DND-41 (cell line): ENCODE data around the gene TMEM259.

ENCODE experiments used
- ATAC-seq: fragments of 200-7000 bp; cut with Tn5 transposase; 3 replicates; pipeline ENCODE4 v1.9.1; 2021; ENCODE audit warnings: low read depth; ENCODE audit not compliant: insufficient read depth
- DNase-seq: peaks from one replicate; pipeline ENCODE4 v3.0.0-alpha.2; 2020
- H2AFZ ChIP-seq: 2 replicates; pipeline ENCODE4 v1.6.0; 2012; ENCODE audit warnings: low read depth, low read length
- H3K27ac ChIP-seq: 2 replicates; pipeline ENCODE4 v1.5.1; 2012; ENCODE audit warnings: low read length, inconsistent platforms
- H3K27me3 ChIP-seq: fragments of 200-600 bp; sonication (generic); 2 replicates; pipeline ENCODE4 v1.6.0; 2012; ENCODE audit warnings: low read length, mild to moderate bottlenecking, inconsistent platforms; ENCODE audit not compliant: insufficient read depth, poor library complexity
- H3K36me3 ChIP-seq: 2 replicates; pipeline ENCODE4 v1.5.1; 2012; ENCODE audit warnings: low read length, inconsistent platforms; ENCODE audit not compliant: insufficient read depth
- H3K4me1 ChIP-seq: 2 replicates; pipeline ENCODE4 v1.5.1; 2012; ENCODE audit warnings: mild to moderate bottlenecking, low read length; ENCODE audit not compliant: insufficient read depth
- H3K4me2 ChIP-seq: 2 replicates; pipeline ENCODE4 v1.6.0; 2012; ENCODE audit warnings: mild to moderate bottlenecking, moderate library complexity, low read length, inconsistent platforms; ENCODE audit not compliant: insufficient read depth
- H3K4me3 ChIP-seq, 2 experiments: fragments of 200-600 bp in 1 of 2; shearing (Covaris generic) in 1 of 2; 2 replicates each; pipeline ENCODE4 v1.5.1; 2012 to 2016; ENCODE audit warnings: inconsistent platforms in 2 of 2, low read length in 2 of 2, mild to moderate bottlenecking in 2 of 2, low read depth in 1 of 2, moderate library complexity in 1 of 2
- H3K79me2 ChIP-seq: 2 replicates; pipeline ENCODE4 v1.6.0; 2012; ENCODE audit warnings: low read length, inconsistent platforms; ENCODE audit not compliant: insufficient read depth
- H3K9ac ChIP-seq: 2 replicates; pipeline ENCODE4 v1.6.0; 2012; ENCODE audit warnings: low read depth, mild to moderate bottlenecking, inconsistent platforms, low read length, moderate library complexity
- H3K9me3 ChIP-seq: 2 replicates; pipeline ENCODE4 v1.5.1; 2012; ENCODE audit warnings: low read length, moderate library complexity, mild to moderate bottlenecking, inconsistent platforms; ENCODE audit not compliant: insufficient read depth, severe bottlenecking
- H4K20me1 ChIP-seq: 2 replicates; pipeline ENCODE4 v1.6.0; 2012; ENCODE audit warnings: low read length; ENCODE audit not compliant: insufficient read depth
- EZH2 ChIP-seq: IDR thresholded peaks from 3 replicates; pipeline ENCODE4 v1.6.1; 2012; ENCODE audit warnings: borderline replicate concordance, low read depth, mild to moderate bottlenecking, moderate library complexity, low read length, inconsistent platforms; ENCODE audit not compliant: severe bottlenecking
- TF ChIP-seq, protein P1 (sequence below): IDR thresholded peaks from 2 replicates; pipeline ENCODE4 v1.5.1; 2012; ENCODE audit warnings: borderline replicate concordance, low read length, moderate library complexity, mild to moderate bottlenecking; ENCODE audit not compliant: poor library complexity, severe bottlenecking; ENCODE audit errors: extremely low read depth

The TMEM259 gene

GRCh38 chr19:1019980-1020867 lies 699 bp downstream of the TMEM259 start:
- Histone ChIP-seq H3K36me3 (peaks cover 49% of the 10 kb centered on the region), H3K4me1 (peaks cover 45% of the 10 kb centered on the region), H3K27ac (peak overlapping the region; percentile 81), H4K20me1 (peaks cover 53% of the 10 kb centered on the region), H3K9ac (peak overlapping the region; percentile 92), H3K27me3 (no peaks in the 10 kb centered on the region), H3K4me3 (peak overlapping the region; percentile 81 to 89; a peak in 3 of 4 replicates), H3K79me2 (peaks cover 57% of the 10 kb centered on the region), H3K4me2 (peak overlapping the region; percentile 91), H2AFZ (peak overlapping the region; percentile 62), H3K9me3 (no peaks in the 10 kb centered on the region)
- peak; percentile 50 for DNase-seq
- TF ChIP-seq, protein P1, sequence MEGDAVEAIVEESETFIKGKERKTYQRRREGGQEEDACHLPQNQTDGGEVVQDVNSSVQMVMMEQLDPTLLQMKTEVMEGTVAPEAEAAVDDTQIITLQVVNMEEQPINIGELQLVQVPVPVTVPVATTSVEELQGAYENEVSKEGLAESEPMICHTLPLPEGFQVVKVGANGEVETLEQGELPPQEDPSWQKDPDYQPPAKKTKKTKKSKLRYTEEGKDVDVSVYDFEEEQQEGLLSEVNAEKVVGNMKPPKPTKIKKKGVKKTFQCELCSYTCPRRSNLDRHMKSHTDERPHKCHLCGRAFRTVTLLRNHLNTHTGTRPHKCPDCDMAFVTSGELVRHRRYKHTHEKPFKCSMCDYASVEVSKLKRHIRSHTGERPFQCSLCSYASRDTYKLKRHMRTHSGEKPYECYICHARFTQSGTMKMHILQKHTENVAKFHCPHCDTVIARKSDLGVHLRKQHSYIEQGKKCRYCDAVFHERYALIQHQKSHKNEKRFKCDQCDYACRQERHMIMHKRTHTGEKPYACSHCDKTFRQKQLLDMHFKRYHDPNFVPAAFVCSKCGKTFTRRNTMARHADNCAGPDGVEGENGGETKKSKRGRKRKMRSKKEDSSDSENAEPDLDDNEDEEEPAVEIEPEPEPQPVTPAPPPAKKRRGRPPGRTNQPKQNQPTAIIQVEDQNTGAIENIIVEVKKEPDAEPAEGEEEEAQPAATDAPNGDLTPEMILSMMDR = no peak
- no peak for TF ChIP-seq EZH2
- peak; percentile 10; the same call in 1 of the 3 replicates for ATAC-seq

- Histone ChIP-seq H3K27ac (peak overlapping the region; percentile 81), H4K20me1 (peaks cover 59% of the 10 kb centered on the region), H2AFZ (no peak overlapping the region)
These were observed 1.3 kb downstream of the TMEM259 start for GRCh38 chr19:1019616-1019961.

DNA sequence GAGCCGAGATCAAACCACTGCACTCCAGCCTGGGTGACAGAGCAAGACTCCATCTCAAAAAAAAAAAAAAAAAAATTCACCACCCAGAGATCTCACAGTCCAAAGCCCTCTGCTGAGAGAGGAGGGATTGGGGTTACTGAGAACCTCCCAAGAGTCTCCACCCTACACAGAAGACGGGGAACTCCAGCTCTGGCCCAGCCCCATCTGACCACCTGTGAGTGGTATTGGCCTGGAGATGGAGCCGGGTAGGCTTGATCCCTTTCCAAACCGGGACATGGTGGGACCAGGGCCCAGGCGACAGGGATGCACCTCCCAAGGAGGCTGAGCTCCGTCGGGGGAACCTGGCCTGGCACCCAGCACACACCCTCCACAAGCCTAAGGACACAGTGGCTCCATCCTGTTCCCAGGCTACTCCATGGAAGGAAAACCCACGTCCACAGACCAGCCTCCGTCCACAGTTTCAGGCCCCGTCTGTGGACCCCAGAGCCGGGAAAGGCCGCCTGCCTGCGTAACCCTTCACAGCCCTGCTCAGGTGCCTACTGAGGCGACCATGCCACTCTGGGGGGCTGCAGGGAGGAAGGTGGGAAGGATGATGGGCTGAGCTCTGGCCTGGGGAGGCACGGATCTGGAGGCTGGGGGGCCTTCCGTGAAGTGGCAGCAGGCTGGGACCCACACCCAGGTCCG lies 1.8 kb downstream of the TMEM259 start:
- TF ChIP-seq, protein P1 = no peak
- no peak for TF ChIP-seq EZH2
- no peaks in the 10 kb centered on the region for H3K9me3 ChIP-seq
- H2AFZ ChIP-seq = no peak overlapping the region
- peaks cover 69% of the 10 kb centered on the region for H3K79me2 ChIP-seq
- H3K27me3 ChIP-seq = no peaks in the 10 kb centered on the region
- peak overlapping the region; percentile 92 for H3K9ac ChIP-seq
- peaks cover 60% of the 10 kb centered on the region for H3K36me3 ChIP-seq
- H4K20me1 ChIP-seq = peaks cover 63% of the 10 kb centered on the region
- H3K27ac ChIP-seq = peak overlapping the region; percentile 81
- DNase-seq (no peak), ATAC-seq (no peak)
- H3K4me2 ChIP-seq = peak overlapping the region; percentile 91
- peaks cover 47% of the 10 kb centered on the region for H3K4me1 ChIP-seq
- peak overlapping the region; percentile 81 to 89; a peak in 3 of 4 replicates for H3K4me3 ChIP-seq

More at GRCh38 chr19:1019616-1019961, 1.3 kb downstream of the TMEM259 start:
- H3K27me3 ChIP-seq = no peaks in the 10 kb centered on the region
- H3K9me3 ChIP-seq = no peaks in the 10 kb centered on the region
- peaks cover 56% of the 10 kb centered on the region for H3K36me3 ChIP-seq
- H3K4me3 ChIP-seq = peak overlapping the region; percentile 81 to 89; a peak in 3 of 4 replicates
- no peak for TF ChIP-seq EZH2
- TF ChIP-seq, protein P1 = no peak
- peak overlapping the region; percentile 91 for H3K4me2 ChIP-seq
- ATAC-seq (no peak), DNase-seq (no peak)
- peaks cover 47% of the 10 kb centered on the region for H3K4me1 ChIP-seq
- peak overlapping the region; percentile 92 for H3K9ac ChIP-seq
- peaks cover 64% of the 10 kb centered on the region for H3K79me2 ChIP-seq
